Measurements from ENCODE around the gene WDR64. TPM values are rescaled to one million over a fixed set of nuclear protein-coding genes. Genes with fewer than 3 reads are reported as not detected.

WDR64 gene
- total and polyA plus RNA-seq, 2 of the 4 experiments (the other 2 are of a cell fraction), result not detected

- in situ Hi-C loops (cut with MboI; ENCODE audit: low sequenced_read_pairs), result no loop called here
- TF ChIP-seq RAD21 (IDR thresholded peaks at IDR 0.05; ENCODE audit: low read length), result no peak
- Histone ChIP-seq H3K36me3 (ENCODE audit: control insufficient read depth, insufficient read depth, low read length) (no peaks in the 10 kb centered on the region; the same call in 1 of the 2 replicates), H2BK5ac (ENCODE audit: low read depth, low read length, poor library complexity, severe bottlenecking) (peak overlapping the region; percentile 66), H3K9me1 (ENCODE audit: insufficient read depth, low read length) (peaks cover 4% of the 10 kb centered on the region), H3K4ac (ENCODE audit: low read depth, low read length) (peak overlapping the region; percentile 73; the same call in 1 of the 2 replicates), H2AK9ac (replicated peaks; ENCODE audit: low read depth, low read length, poor library complexity) (no peak overlapping the region), H2AFZ (replicated peaks; ENCODE audit: low read length, poor library complexity) (no peak overlapping the region), H3K27ac (ENCODE audit: insufficient read depth, low read length) (peak overlapping the region; percentile 97; the same call in 1 of the 2 replicates), H2BK15ac (ENCODE audit: low read depth, low read length) (peak overlapping the region; percentile 52; the same call in 2 of the 3 replicates), H3K79me1 (ENCODE audit: low read depth in 1 of 2, low read length in 2 of 2) (peaks cover 5 to 7% of the 10 kb centered on the region in 2 experiments; a peak in 3 of 4 replicates), H3K4me1 (ENCODE audit: control insufficient read depth, insufficient read depth, low read length) (peaks cover 3% of the 10 kb centered on the region), H3K56ac (ENCODE audit: extremely low read depth, insufficient read depth, low read length) (peak overlapping the region; percentile 37; the same call in 1 of the 2 replicates), H3K9ac (ENCODE audit: low read depth, low read length) (peak overlapping the region; percentile 95; the same call in 1 of the 2 replicates), H4K8ac (ENCODE audit: low read depth in 2 of 2, low read length in 2 of 2) (peak overlapping the region; percentile 74 to 82), H2BK120ac (ENCODE audit: low read depth, low read length) (peak overlapping the region; percentile 64), H3K4me2 (ENCODE audit: low read depth, low read length) (peak overlapping the region; percentile 81), H4K5ac (ENCODE audit: low read depth, low read length) (peak overlapping the region; percentile 81), H3K14ac (replicated peaks; ENCODE audit: low read depth, low read length) (peak overlapping the region; percentile 85), H2AK5ac (ENCODE audit: low read depth, low read length) (no peak overlapping the region), H3K18ac (ENCODE audit: low read depth, low read length) (peak overlapping the region; percentile 52; the same call in 1 of the 2 replicates), H3K23ac (ENCODE audit: low read depth, low read length) (peak overlapping the region; percentile 49), H3K27me3 (ENCODE audit: control insufficient read depth, insufficient read depth, low read length) (no peaks in the 10 kb centered on the region), H4K91ac (ENCODE audit: insufficient read depth, low read depth, low read length) (peak overlapping the region; percentile 50; the same call in 1 of the 2 replicates), H3K4me3 (ENCODE audit: insufficient read depth, low read depth, low read length) (peak overlapping the region; percentile 80; the same call in 1 of the 2 replicates), H4K20me1 (ENCODE audit: insufficient read depth, low read length) (no peaks in the 10 kb centered on the region), H3K9me3 (ENCODE audit: control insufficient read depth, insufficient read depth, low read length) (no peaks in the 10 kb centered on the region), H2BK20ac (ENCODE audit: low read depth, low read length) (peak overlapping the region; percentile 70; the same call in 1 of the 2 replicates)
- no peak for ATAC-seq (ENCODE audit: low read depth)
- dilution Hi-C loops (cut with HindIII; ENCODE audit: low sequenced_read_pairs, unreplicated experiment), result no loop called here
- no CpG with 5 or more reads among the region's 4 CpGs for WGBS, 2 experiments (ENCODE audit: extremely low coverage in 2 of 2, insufficient read length in 1 of 2)
- CTCF ChIA-PET, result interaction anchor here (0.6 to 1.0 kb wide), 2 partner anchors 29 to 1862 kb away, joined by 3 to 4 read pairs; no protein-coding TSS in a partner anchor
- BruUV-seq (replicated peaks), result no TSS peak
- POLR2A ChIA-PET (ENCODE audit: unreplicated experiment), result interaction anchor here (0.6 kb wide), 1 partner anchor 30 kb away, joined by 8 read pairs; no protein-coding TSS in a partner anchor
- no peak for DNase-seq
- intact Hi-C loops (cut with micrococcal nuclease), result no loop called here
Observed at GRCh38 chr1:241846862-241847539, 194.9 kb downstream of the WDR64 start.
